ENCODE measurements around the gene FCSK.

Gene FCSK

GRCh38 chr16:70453892-70454221 is 538 bp upstream of the FCSK start:
- DNase-seq, result no peak
- TF ChIP-seq POLR2A (IDR thresholded peaks at IDR 0.05; ENCODE audit: low read length) (no peak), GATA1 (IDR thresholded peaks at IDR 0.05; ENCODE audit: low read depth, low read length) (no peak)

DNA sequence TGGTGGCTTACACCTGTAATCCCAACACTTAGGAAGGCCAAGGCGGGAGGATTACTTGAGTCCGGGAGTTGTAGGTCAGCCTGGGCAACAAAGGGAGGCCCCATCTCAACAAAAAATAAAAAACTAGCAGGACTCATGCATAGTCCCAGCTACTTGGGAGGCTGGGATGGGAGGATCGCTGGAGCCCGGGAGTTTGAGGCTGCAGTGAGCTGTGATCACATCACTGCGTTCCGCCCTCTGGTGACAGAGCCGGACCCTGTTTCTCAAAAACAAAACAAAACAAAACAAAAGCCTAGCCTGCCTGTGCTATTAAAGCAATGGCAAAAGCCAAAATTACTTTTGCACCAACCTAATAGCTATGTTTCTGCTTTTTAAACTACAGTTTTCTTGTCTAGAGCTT is 1.5 kb downstream of the FCSK start:
- peak; percentile 32 to 47 for DNase-seq
- TF ChIP-seq GATA1 (IDR thresholded peaks at IDR 0.05; ENCODE audit: low read depth, low read length), result no peak
- no peak for TF ChIP-seq POLR2A (IDR thresholded peaks at IDR 0.05; ENCODE audit: low read length)

DNA sequence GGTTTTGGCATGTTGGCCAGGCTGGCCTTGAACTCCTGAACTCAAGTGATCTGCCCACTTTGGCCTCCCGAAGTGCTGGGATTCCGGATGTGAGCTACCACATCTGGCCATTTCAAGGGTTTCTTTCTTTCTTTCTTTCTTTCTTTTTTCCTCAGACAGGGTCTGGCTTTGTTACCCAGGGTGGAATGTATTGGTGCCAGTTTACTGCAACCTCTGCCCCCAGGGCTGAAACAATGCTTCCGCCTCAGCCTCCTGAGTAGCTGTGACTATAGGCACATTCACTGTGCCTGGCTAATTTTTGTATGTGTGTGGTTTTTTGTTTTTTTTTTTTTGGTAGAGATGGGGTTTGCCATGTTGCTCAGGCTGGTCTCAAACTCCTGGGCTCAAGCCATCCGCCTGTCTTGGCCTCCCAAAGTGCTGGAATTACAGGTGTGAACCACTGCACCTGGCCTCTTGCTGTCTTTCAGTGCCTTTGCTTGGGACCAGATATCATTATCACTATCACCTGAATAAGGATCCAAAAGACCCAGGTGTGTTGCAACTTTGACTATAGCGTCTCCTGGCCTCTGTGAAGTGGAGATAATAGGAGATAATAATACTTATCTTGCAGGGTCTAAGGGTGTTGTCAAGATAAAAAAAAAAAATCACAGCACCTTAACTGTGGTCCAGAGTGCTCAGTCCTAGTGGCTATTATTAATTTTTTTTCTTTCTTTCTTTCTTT is 3.2 kb downstream of the FCSK start:
- no peak for TF ChIP-seq GATA1 (IDR thresholded peaks at IDR 0.05; ENCODE audit: low read depth, low read length)
- no peak for TF ChIP-seq POLR2A (IDR thresholded peaks at IDR 0.05; ENCODE audit: low read length)
- no peak for DNase-seq

DNA sequence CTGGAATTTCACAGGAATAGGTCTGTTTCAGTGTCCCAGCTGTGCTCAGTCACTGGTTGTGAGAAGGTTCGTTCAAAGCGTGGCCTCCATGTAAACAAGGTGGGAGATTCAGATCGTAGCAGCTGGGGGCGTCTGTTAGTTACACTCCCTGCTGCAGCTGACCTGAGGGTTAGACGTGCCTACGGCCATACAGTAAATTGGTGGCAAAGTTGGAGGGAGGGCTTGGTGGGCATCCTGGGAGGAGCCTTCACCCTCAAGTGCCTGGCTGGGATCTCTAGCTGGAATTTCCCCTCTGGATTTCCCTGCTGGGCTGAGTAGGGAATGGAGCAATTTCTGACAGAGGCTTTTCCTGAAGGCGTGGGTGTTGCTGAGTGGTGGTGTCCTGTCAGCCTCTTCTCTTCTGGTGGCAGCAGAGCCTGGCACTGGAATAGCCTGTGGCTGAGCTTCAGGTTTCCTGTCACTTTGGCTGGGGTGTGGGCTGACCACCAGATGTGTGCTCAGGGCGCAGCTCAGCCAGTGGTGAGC is 6.4 kb downstream of the FCSK start:
- no peak for DNase-seq
- TF ChIP-seq GATA1 (IDR thresholded peaks at IDR 0.05; ENCODE audit: low read depth, low read length), result no peak
- no peak for TF ChIP-seq POLR2A (IDR thresholded peaks at IDR 0.05; ENCODE audit: low read length)

- DNase-seq, result no peak
- TF ChIP-seq GATA1 (IDR thresholded peaks at IDR 0.05; ENCODE audit: low read depth, low read length) (no peak), POLR2A (IDR thresholded peaks at IDR 0.05; ENCODE audit: low read length) (no peak)
These were observed 8.8 kb downstream of the FCSK start for GRCh38 chr16:70463235-70463634.

- DNase-seq, result no peak
- TF ChIP-seq GATA1 (IDR thresholded peaks at IDR 0.05; ENCODE audit: low read depth, low read length), result no peak
- TF ChIP-seq POLR2A (IDR thresholded peaks at IDR 0.05; ENCODE audit: low read length), result no peak
These were observed 11.8 kb downstream of the FCSK start for GRCh38 chr16:70465999-70466804.

DNA sequence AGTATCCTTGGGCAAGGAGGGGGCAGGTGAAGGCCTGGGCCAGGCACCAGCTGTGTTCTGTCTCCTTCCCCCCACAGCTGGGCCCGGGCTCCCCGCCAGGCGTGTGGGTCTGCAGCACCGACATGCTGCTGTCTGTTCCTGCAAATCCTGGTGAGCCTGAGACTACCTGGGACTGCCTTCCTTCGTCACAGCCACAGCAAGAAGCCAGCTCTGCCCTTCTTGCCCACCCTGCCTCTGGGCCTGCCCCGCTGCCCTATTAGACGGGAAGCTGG is 12.3 kb downstream of the FCSK start:
- DNase-seq, result no peak
- TF ChIP-seq POLR2A (IDR thresholded peaks at IDR 0.05; ENCODE audit: low read length) (no peak), GATA1 (IDR thresholded peaks at IDR 0.05; ENCODE audit: low read depth, low read length) (no peak)

GRCh38 chr16:70467113-70467512 is 12.7 kb downstream of the FCSK start:
- no peak for DNase-seq
- TF ChIP-seq GATA1 (IDR thresholded peaks at IDR 0.05; ENCODE audit: low read depth, low read length) (no peak), POLR2A (IDR thresholded peaks at IDR 0.05; ENCODE audit: low read length) (no peak)

DNA sequence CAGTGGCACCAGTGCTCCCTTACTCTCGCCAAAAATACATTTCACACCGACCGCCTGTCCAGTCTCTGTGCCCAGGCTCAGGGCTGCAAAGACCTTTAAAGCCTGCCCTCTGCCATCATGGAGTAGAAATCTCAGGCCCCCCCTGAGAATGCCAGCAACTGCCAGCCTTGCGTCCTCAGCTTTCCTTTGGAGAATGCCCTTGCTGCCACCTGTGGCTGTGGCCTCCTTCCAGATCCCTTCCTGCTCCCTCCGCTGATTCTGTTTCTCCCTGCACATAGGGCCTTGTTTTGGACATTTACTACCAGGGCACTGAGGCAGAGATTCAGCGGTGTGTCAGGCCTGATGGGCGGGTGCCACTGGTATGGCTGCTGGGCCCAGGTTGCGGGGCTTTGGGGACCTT is 13.2 kb downstream of the FCSK start:
- no peak for TF ChIP-seq GATA1 (IDR thresholded peaks at IDR 0.05; ENCODE audit: low read depth, low read length)
- no peak for TF ChIP-seq POLR2A (IDR thresholded peaks at IDR 0.05; ENCODE audit: low read length)

DNA sequence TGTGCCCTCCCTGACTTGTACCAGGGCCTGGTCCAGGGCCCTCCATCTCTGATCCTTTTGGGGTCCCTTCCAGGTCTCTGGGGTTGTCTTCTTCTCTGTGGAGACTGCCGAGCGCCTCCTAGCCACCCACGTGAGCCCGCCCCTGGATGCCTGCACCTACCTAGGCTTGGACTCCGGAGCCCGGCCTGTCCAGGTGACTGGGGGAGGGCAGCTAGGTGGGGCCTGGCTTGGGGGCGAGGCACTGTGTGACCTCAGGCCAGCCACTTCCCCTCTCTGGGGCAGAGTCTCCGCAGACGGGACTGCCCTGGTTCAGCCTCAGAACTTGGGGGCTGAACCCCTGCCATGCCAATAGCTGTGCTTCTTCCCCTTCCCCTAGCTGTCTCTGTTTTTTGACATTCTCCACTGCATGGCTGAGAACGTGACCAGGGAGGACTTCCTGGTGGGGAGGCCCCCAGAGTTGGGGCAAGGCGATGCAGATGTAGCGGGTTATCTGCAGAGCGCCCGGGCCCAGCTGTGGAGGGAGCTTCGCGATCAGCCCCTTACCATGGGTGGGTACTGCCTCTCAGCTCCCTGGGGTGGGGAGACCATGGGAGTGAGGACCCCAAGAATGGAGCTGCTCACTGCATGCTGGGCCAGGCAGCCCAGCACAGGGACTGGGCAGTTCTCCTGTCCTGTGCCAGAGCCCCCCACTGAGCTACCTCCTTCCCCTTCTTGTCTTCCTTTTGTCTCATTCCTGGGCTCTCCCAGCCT is 14.6 kb downstream of the FCSK start:
- DNase-seq, result no peak
- TF ChIP-seq GATA1 (IDR thresholded peaks at IDR 0.05; ENCODE audit: low read depth, low read length) (no peak), POLR2A (IDR thresholded peaks at IDR 0.05; ENCODE audit: low read length) (no peak)

More for the DNA sequence above, 13.2 kb downstream of the FCSK start:
- DNase-seq, result no peak

DNA sequence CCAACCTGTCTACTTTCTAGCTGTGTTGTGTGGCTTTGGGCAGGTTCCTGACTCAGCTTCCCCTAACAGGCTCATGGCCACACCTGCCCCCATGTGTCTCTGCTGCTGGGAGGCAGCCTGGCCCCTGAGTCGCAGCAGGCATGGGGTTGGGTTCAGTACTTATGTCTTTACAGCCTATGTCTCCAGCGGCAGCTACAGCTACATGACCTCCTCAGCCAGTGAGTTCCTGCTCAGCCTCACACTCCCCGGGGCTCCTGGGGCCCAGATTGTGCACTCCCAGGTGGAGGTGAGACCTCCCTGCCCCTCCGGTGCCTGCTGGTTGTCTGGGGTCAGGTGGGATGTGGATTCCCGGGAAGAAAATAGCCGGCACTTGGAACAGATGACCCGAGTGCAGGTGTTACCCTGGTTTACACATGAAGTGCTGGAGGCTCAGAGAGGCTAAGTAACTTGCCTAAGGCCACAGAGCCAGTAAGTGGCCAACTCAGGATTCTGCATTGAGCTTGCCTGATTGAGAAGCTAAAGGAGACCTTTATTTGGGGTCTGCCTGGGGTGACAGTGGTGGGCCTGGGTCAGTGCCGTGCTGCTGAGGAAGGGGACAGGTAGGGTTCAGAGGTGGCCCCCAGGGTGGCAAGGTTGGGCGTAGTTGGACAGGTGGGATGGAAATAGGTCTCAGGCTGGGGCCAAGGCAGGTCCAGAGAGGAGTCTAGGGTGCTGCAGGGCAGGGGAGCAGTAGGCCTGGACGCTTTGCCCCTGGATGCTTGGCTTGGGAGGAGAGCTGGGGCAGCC is 15.9 kb downstream of the FCSK start:
- DNase-seq, result no peak
- no peak for TF ChIP-seq POLR2A (IDR thresholded peaks at IDR 0.05; ENCODE audit: low read length)
- TF ChIP-seq GATA1 (IDR thresholded peaks at IDR 0.05; ENCODE audit: low read depth, low read length), result no peak

GRCh38 chr16:70470927-70471341 is 16.5 kb downstream of the FCSK start:
- no peak for TF ChIP-seq POLR2A (IDR thresholded peaks at IDR 0.05; ENCODE audit: low read length)
- DNase-seq, result peak; percentile 31 to 47

- no peak for DNase-seq
- TF ChIP-seq GATA1 (IDR thresholded peaks at IDR 0.05; ENCODE audit: low read depth, low read length) (no peak), POLR2A (IDR thresholded peaks at IDR 0.05; ENCODE audit: low read length) (no peak)
These were observed 18.5 kb downstream of the FCSK start for GRCh38 chr16:70472786-70473433.
